Measurements from ENCODE around the gene ADRA2C. TPM values are rescaled to one million over a fixed set of nuclear protein-coding genes. Genes with fewer than 3 reads are reported as not detected.

The ADRA2C gene
- total and polyA plus RNA-seq, 9 of the 15 experiments (the other 6 are each of a cell fraction or from before 2014, with no cell fraction given): 0.06 to 0.58 (median 0.14) TPM; not detected in 2

DNA sequence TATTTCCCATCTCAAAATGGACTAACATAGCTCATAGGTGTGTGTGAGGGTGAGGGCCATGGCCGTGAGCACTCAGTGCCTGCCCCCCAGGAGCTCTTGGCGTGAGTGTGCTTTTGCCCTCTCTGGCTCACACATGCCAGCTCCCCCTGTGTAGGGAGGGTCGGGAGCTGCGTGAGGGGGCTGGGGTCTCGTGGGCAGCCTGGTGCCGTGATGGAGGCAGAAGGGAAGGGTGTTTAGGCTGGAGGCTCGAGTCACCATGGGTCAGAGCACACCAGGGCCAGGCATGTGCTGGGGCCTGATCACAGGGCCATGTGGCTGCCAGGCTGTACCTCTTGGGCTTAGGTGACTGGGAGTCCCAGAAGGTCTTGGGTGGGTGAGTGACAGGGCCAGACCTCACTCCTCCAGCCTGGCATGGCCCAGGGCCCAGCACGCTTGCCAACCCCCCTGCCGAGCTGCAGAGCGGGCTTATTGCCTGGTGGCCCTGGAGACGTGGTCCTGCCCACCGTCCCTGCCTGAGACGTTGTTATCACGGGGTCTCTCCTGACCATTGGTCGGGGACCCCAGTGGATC is 44.0 kb downstream of the ADRA2C start:
- ChIA-PET POLR2A (interaction anchor here (0.7 to 0.8 kb wide), 2 partner anchors 11 to 47 kb away, joined by 3 to 5 read pairs; no protein-coding TSS in a partner anchor), CTCF (ENCODE audit: low intra/inter-chr PET ratio) (no interaction called here)
- no TSS peak for BruUV-seq (replicated peaks)
- H4K20me1 ChIP-seq (replicated peaks; ENCODE audit: control insufficient read depth, insufficient read depth, low read length): no peaks in the 10 kb centered on the region
- no peaks in the 10 kb centered on the region for H3K36me3 ChIP-seq (ENCODE audit: control insufficient read depth, insufficient read depth, low read length)
- no peak overlapping the region for H2AFZ ChIP-seq (ENCODE audit: low read depth, low read length)
- 1% methylated on average over 15 of the region's 15 CpGs for WGBS (ENCODE audit: insufficient coverage, low coverage, missing lambda C conversion rate)
- H3K27me3 ChIP-seq (ENCODE audit: control insufficient read depth in 2 of 2, insufficient read depth in 2 of 2, low read length in 2 of 2): peaks cover 2 to 44% of the 10 kb centered on the region in 2 experiments; a peak in 4 of 5 replicates
- H3K9me1 ChIP-seq (ENCODE audit: control insufficient read depth, insufficient read depth, low read length): no peaks in the 10 kb centered on the region
- FAIRE-seq (no peak), ATAC-seq (no peak), DNase-seq (ENCODE audit: extremely low read depth in 1 of 4, low spot score in 3 of 4) (no peak)
- no peak overlapping the region for H3K27ac ChIP-seq (ENCODE audit: extremely low read depth, low read depth, low read length)
- H3K79me2 ChIP-seq (ENCODE audit: control insufficient read depth, insufficient read depth, low read length): no peaks in the 10 kb centered on the region
- no peak overlapping the region for H3K4me2 ChIP-seq (ENCODE audit: insufficient read depth, low read length)
- H3K9me3 ChIP-seq (replicated peaks; ENCODE audit: control insufficient read depth, insufficient read depth, low read depth, low read length): peaks cover 2% of the 10 kb centered on the region; the same call in 1 of the 2 replicates
- H3K4me3 ChIP-seq: no peak overlapping the region
- H3K4me1 ChIP-seq (replicated peaks in 1 of 2; ENCODE audit: control insufficient read depth in 2 of 2, insufficient read depth in 2 of 2, low read length in 2 of 2): no peaks in the 10 kb centered on the region; a peak in 1 of 5 replicates
- TF ChIP-seq GATAD2B (IDR thresholded peaks at IDR 0.05; ENCODE audit: borderline replicate concordance) (no peak), ZNF143 (CRISPR knock-in tag; IDR thresholded peaks at IDR 0.05) (no peak), RUNX1 (IDR thresholded peaks at IDR 0.05; ENCODE audit: low read depth) (no peak), ZC3H4 (CRISPR knock-in tag; IDR thresholded peaks at IDR 0.05; ENCODE audit: borderline replicate concordance) (no peak), C11orf30 (IDR thresholded peaks at IDR 0.05; ENCODE audit: low read depth) (no peak), MTA2 (IDR thresholded peaks at IDR 0.05; ENCODE audit: low read depth) (no peak), TFAM (CRISPR knock-in tag; conservative IDR thresholded peaks at IDR 0.05) (no peak), NCOR1 (IDR thresholded peaks at IDR 0.05) (no peak), SMAD1 (IDR thresholded peaks at IDR 0.05; ENCODE audit: low read depth, low read length, partially characterized antibody) (no peak), NR4A1 (CRISPR knock-in tag; IDR thresholded peaks at IDR 0.05) (no peak), NR4A1 (tag; IDR thresholded peaks at IDR 0.05) (no peak), BMI1 (IDR thresholded peaks at IDR 0.05; ENCODE audit: low read length) (no peak), PHF21A (IDR thresholded peaks at IDR 0.05; ENCODE audit: borderline replicate concordance, low read depth) (no peak), ZNF408 (CRISPR knock-in tag; IDR thresholded peaks at IDR 0.05; ENCODE audit: low read depth) (no peak), SP1 (CRISPR knock-in tag; IDR thresholded peaks at IDR 0.05) (no peak), ZNF140 (CRISPR knock-in tag; IDR thresholded peaks at IDR 0.05) (no peak)
- TF ChIP-seq, protein P1, sequence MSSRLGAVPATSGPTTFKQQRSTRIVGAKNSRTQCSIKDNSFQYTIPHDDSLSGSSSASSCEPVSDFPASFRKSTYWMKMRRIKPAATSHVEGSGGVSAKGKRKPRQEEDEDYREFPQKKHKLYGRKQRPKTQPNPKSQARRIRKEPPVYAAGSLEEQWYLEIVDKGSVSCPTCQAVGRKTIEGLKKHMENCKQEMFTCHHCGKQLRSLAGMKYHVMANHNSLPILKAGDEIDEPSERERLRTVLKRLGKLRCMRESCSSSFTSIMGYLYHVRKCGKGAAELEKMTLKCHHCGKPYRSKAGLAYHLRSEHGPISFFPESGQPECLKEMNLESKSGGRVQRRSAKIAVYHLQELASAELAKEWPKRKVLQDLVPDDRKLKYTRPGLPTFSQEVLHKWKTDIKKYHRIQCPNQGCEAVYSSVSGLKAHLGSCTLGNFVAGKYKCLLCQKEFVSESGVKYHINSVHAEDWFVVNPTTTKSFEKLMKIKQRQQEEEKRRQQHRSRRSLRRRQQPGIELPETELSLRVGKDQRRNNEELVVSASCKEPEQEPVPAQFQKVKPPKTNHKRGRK (tag; IDR thresholded peaks at IDR 0.05): no peak
- in situ Hi-C loops (cut with MboI): no loop called here
- intact Hi-C loops (cut with micrococcal nuclease): no loop called here
- no peak overlapping the region for H3K9ac ChIP-seq (ENCODE audit: insufficient read depth in 1 of 2, low read depth in 2 of 2, low read length in 2 of 2)

Data from K562 (cell line).